ENCODE data around the gene PBX4. TPM values are rescaled to one million over a fixed set of nuclear protein-coding genes. Genes with fewer than 3 reads are reported as not detected.

Gene PBX4
- total RNA-seq, 1 experiment from 2014 or later = not detected

- Histone ChIP-seq H3K27ac (ENCODE audit: low read length) (no peak overlapping the region), H3K36me3 (ENCODE audit: insufficient read depth, low read length) (peaks cover 17% of the 10 kb centered on the region), H4K20me1 (ENCODE audit: insufficient read depth, low read depth, low read length) (no peaks in the 10 kb centered on the region)
These were observed 15.4 kb upstream of the PBX4 start for GRCh38 chr19:19633711-19634515.

GRCh38 chr19:19632661-19633060 lies 14.2 kb upstream of the PBX4 start:
- H3K36me3 ChIP-seq (ENCODE audit: insufficient read depth, low read length) = peaks cover 17% of the 10 kb centered on the region
- H3K9ac ChIP-seq (ENCODE audit: low read length) = no peak overlapping the region
- no peak overlapping the region for H3K4me3 ChIP-seq (ENCODE audit: low read length)
- no peak overlapping the region for H3K4me2 ChIP-seq (ENCODE audit: low read depth, low read length, poor library complexity, severe bottlenecking)
- H2AFZ ChIP-seq (ENCODE audit: low read length) = no peak overlapping the region
- no peak overlapping the region for H3K27ac ChIP-seq (ENCODE audit: low read length)
- no peaks in the 10 kb centered on the region for H4K20me1 ChIP-seq (ENCODE audit: insufficient read depth, low read depth, low read length)
- H3K9me2 ChIP-seq (replicated peaks; ENCODE audit: insufficient read depth, low read length) = no peaks in the 10 kb centered on the region
- H3K27me3 ChIP-seq (ENCODE audit: low read length) = no peaks in the 10 kb centered on the region
- H3K9me3 ChIP-seq (ENCODE audit: low read length) = no peaks in the 10 kb centered on the region
- peaks cover 10% of the 10 kb centered on the region for H3K4me1 ChIP-seq (ENCODE audit: low read length)
- DNase-seq = no peak
- H3K79me2 ChIP-seq (ENCODE audit: low read length) = no peaks in the 10 kb centered on the region

More at GRCh38 chr19:19633711-19634515, 15.4 kb upstream of the PBX4 start:
- H3K9ac ChIP-seq (ENCODE audit: low read length) = no peak overlapping the region
- H3K9me2 ChIP-seq (replicated peaks; ENCODE audit: insufficient read depth, low read length) = no peaks in the 10 kb centered on the region
- no peaks in the 10 kb centered on the region for H3K27me3 ChIP-seq (ENCODE audit: low read length)
- no peaks in the 10 kb centered on the region for H3K79me2 ChIP-seq (ENCODE audit: low read length)
- H3K9me3 ChIP-seq (ENCODE audit: low read length) = no peaks in the 10 kb centered on the region
- H2AFZ ChIP-seq (ENCODE audit: low read length) = no peak overlapping the region
- DNase-seq = no peak
- H3K4me1 ChIP-seq (ENCODE audit: low read length) = peaks cover under 1% of the 10 kb centered on the region
- no peak overlapping the region for H3K4me3 ChIP-seq (ENCODE audit: low read length)
- H3K4me2 ChIP-seq (ENCODE audit: low read depth, low read length, poor library complexity, severe bottlenecking) = no peak overlapping the region

GRCh38 chr19:19631346-19631745 lies 12.9 kb upstream of the PBX4 start:
- Histone ChIP-seq H2AFZ (ENCODE audit: low read length) (no peak overlapping the region), H3K4me2 (ENCODE audit: low read depth, low read length, poor library complexity, severe bottlenecking) (no peak overlapping the region), H3K9ac (ENCODE audit: low read length) (no peak overlapping the region), H3K4me1 (ENCODE audit: low read length) (peaks cover 14% of the 10 kb centered on the region), H3K9me3 (ENCODE audit: low read length) (no peaks in the 10 kb centered on the region), H3K36me3 (ENCODE audit: insufficient read depth, low read length) (peaks cover 17% of the 10 kb centered on the region), H3K79me2 (ENCODE audit: low read length) (no peaks in the 10 kb centered on the region), H3K27me3 (ENCODE audit: low read length) (no peaks in the 10 kb centered on the region), H4K20me1 (ENCODE audit: insufficient read depth, low read depth, low read length) (no peaks in the 10 kb centered on the region), H3K9me2 (replicated peaks; ENCODE audit: insufficient read depth, low read length) (no peaks in the 10 kb centered on the region), H3K4me3 (ENCODE audit: low read length) (no peak overlapping the region), H3K27ac (ENCODE audit: low read length) (no peak overlapping the region)
- no peak for DNase-seq

- H3K4me1 ChIP-seq (ENCODE audit: low read length) = peaks cover 14% of the 10 kb centered on the region
- H3K4me2 ChIP-seq (ENCODE audit: low read depth, low read length, poor library complexity, severe bottlenecking) = no peak overlapping the region
- H3K36me3 ChIP-seq (ENCODE audit: insufficient read depth, low read length) = peaks cover 17% of the 10 kb centered on the region
- H3K27me3 ChIP-seq (ENCODE audit: low read length) = no peaks in the 10 kb centered on the region
- no peak overlapping the region for H3K4me3 ChIP-seq (ENCODE audit: low read length)
- no peaks in the 10 kb centered on the region for H3K9me3 ChIP-seq (ENCODE audit: low read length)
- no peak overlapping the region for H3K27ac ChIP-seq (ENCODE audit: low read length)
- H3K9me2 ChIP-seq (replicated peaks; ENCODE audit: insufficient read depth, low read length) = no peaks in the 10 kb centered on the region
- no peaks in the 10 kb centered on the region for H4K20me1 ChIP-seq (ENCODE audit: insufficient read depth, low read depth, low read length)
- DNase-seq = peak; percentile 42
- H3K79me2 ChIP-seq (ENCODE audit: low read length) = no peaks in the 10 kb centered on the region
- H2AFZ ChIP-seq (ENCODE audit: low read length) = no peak overlapping the region
- no peak overlapping the region for H3K9ac ChIP-seq (ENCODE audit: low read length)
These were observed 11.9 kb upstream of the PBX4 start for GRCh38 chr19:19630426-19630825.

GRCh38 chr19:19630062-19630414 lies 11.6 kb upstream of the PBX4 start:
- no peaks in the 10 kb centered on the region for H4K20me1 ChIP-seq (ENCODE audit: insufficient read depth, low read depth, low read length)

GRCh38 chr19:19628501-19629134 lies 10.1 kb upstream of the PBX4 start:
- no peaks in the 10 kb centered on the region for H3K9me3 ChIP-seq (ENCODE audit: low read length)
- peaks cover 11% of the 10 kb centered on the region for H3K36me3 ChIP-seq (ENCODE audit: insufficient read depth, low read length)
- H3K27ac ChIP-seq (ENCODE audit: low read length) = peak overlapping the region; percentile 64
- peaks cover 14% of the 10 kb centered on the region for H3K4me1 ChIP-seq (ENCODE audit: low read length)
- no peaks in the 10 kb centered on the region for H4K20me1 ChIP-seq (ENCODE audit: insufficient read depth, low read depth, low read length)
- H3K4me2 ChIP-seq (ENCODE audit: low read depth, low read length, poor library complexity, severe bottlenecking) = peak overlapping the region; percentile 84
- peak; percentile 74 for DNase-seq
- H3K27me3 ChIP-seq (ENCODE audit: low read length) = no peaks in the 10 kb centered on the region
- no peak overlapping the region; the same call in 1 of the 2 replicates for H2AFZ ChIP-seq (ENCODE audit: low read length)
- peak overlapping the region; percentile 73 for H3K4me3 ChIP-seq (ENCODE audit: low read length)
- H3K9me2 ChIP-seq (replicated peaks; ENCODE audit: insufficient read depth, low read length) = no peaks in the 10 kb centered on the region
- peak overlapping the region; percentile 76 for H3K9ac ChIP-seq (ENCODE audit: low read length)
- no peaks in the 10 kb centered on the region for H3K79me2 ChIP-seq (ENCODE audit: low read length)

More at GRCh38 chr19:19630062-19630414, 11.6 kb upstream of the PBX4 start:
- peaks cover 17% of the 10 kb centered on the region for H3K36me3 ChIP-seq (ENCODE audit: insufficient read depth, low read length)
- H3K4me2 ChIP-seq (ENCODE audit: low read depth, low read length, poor library complexity, severe bottlenecking) = no peak overlapping the region
- no peak for DNase-seq
- no peaks in the 10 kb centered on the region for H3K79me2 ChIP-seq (ENCODE audit: low read length)
- H3K4me1 ChIP-seq (ENCODE audit: low read length) = peaks cover 14% of the 10 kb centered on the region
- no peak overlapping the region for H3K27ac ChIP-seq (ENCODE audit: low read length)
- no peaks in the 10 kb centered on the region for H3K9me2 ChIP-seq (replicated peaks; ENCODE audit: insufficient read depth, low read length)
- H3K4me3 ChIP-seq (ENCODE audit: low read length) = no peak overlapping the region
- no peak overlapping the region for H2AFZ ChIP-seq (ENCODE audit: low read length)
- no peak overlapping the region for H3K9ac ChIP-seq (ENCODE audit: low read length)
- no peaks in the 10 kb centered on the region for H3K9me3 ChIP-seq (ENCODE audit: low read length)
- H3K27me3 ChIP-seq (ENCODE audit: low read length) = no peaks in the 10 kb centered on the region

- H3K4me2 ChIP-seq (ENCODE audit: low read depth, low read length, poor library complexity, severe bottlenecking) = peak within 1 kb of the TSS; percentile 84
- peak; percentile 88 for DNase-seq
These were observed 9.4 kb upstream of the PBX4 start, which contains the start of gene LPAR2 for GRCh38 chr19:19627621-19628500. LPAR2 (minus strand) TSS chr19:19628220; CDS start chr19:19627275, 945 bp downstream.

More at GRCh38 chr19:19627621-19628500, 9.4 kb upstream of the PBX4 start, which contains the start of gene LPAR2:
- Histone ChIP-seq H3K9me2 (replicated peaks; ENCODE audit: insufficient read depth, low read length) (no peaks in the 10 kb centered on the region), H3K79me2 (ENCODE audit: low read length) (no peaks in the 10 kb centered on the region), H3K9ac (ENCODE audit: low read length) (peak within 1 kb of the TSS; percentile 76), H3K27me3 (ENCODE audit: low read length) (no peaks in the 10 kb centered on the region), H3K36me3 (ENCODE audit: insufficient read depth, low read length) (peaks cover 11% of the 10 kb centered on the region), H3K9me3 (ENCODE audit: low read length) (no peaks in the 10 kb centered on the region), H3K27ac (ENCODE audit: low read length) (peak within 1 kb of the TSS; percentile 64), H4K20me1 (ENCODE audit: insufficient read depth, low read depth, low read length) (no peaks in the 10 kb centered on the region), H3K4me1 (ENCODE audit: low read length) (peaks cover 14% of the 10 kb centered on the region), H2AFZ (ENCODE audit: low read length) (peak within 1 kb of the TSS; percentile 92; the same call in 1 of the 2 replicates), H3K4me3 (ENCODE audit: low read length) (peak within 1 kb of the TSS; percentile 73)
